Heart right ventricle (tissue), 16 donors: ENCODE results near the gene SLC1A2. TPM values are rescaled to one million over a fixed set of nuclear protein-coding genes. Genes with fewer than 3 reads are reported as not detected.

Experiments used
- ATAC-seq, 8 donors: fragments of 200-7000 bp; cut with Tn5 transposase; one replicate each; pipeline ENCODE4 v1.9.1; 2020; ENCODE audit warnings: mild to moderate bottlenecking in 8 of 8, moderate library complexity in 8 of 8, moderate number of reproducible peaks in 1 of 8
- DNase-seq, 2 donors: peaks; one replicate each; pipeline ENCODE4 v3.0.0-alpha.2; 2020
- H3K27ac ChIP-seq, 10 donors: fragments of 200-600 bp; sonication (generic) in 2 of 10; one replicate each; pipeline versions ENCODE4 v1.5.0 to v1.8.0; 2020 to 2022; ENCODE audit warnings: mild to moderate bottlenecking in 3 of 10
- H3K27me3 ChIP-seq, 7 donors: fragments of 200-600 bp; one replicate each; pipeline ENCODE4 v1.8.0; 2021 to 2022; ENCODE audit warnings: mild to moderate bottlenecking in 2 of 7
- H3K36me3 ChIP-seq, 9 donors: fragments of 200-600 bp; sonication (generic) in 1 of 9; one replicate each; pipeline versions ENCODE4 v1.5.0 to v1.8.0; 2020 to 2022; ENCODE audit warnings: mild to moderate bottlenecking in 2 of 9
- H3K4me1 ChIP-seq, 9 donors: fragments of 200-600 bp; sonication (generic) in 1 of 9; one replicate each; pipeline versions ENCODE4 v1.5.0 to v1.8.0; 2020 to 2022; ENCODE audit warnings: mild to moderate bottlenecking in 4 of 9
- H3K4me3 ChIP-seq, 10 donors: fragments of 200-600 bp; sonication (generic) in 2 of 10; one replicate each; pipeline versions ENCODE4 v1.5.0 to v1.8.0; 2020 to 2022; ENCODE audit warnings: mild to moderate bottlenecking in 7 of 10, moderate library complexity in 2 of 10
- H3K9me3 ChIP-seq, 11 donors: fragments of 200-600 bp in 10 of 11; sonication (generic) in 2 of 11; one replicate each; pipeline versions ENCODE4 v1.5.0 to v1.8.0; 2013 to 2022; ENCODE audit warnings: mild to moderate bottlenecking in 2 of 11, control low read depth in 1 of 11, moderate library complexity in 1 of 11
- WGBS, 2 donors: extraction: QIAGEN DNeasy Blood & Tissue Kit; methylation state at CpG; one replicate each; pipeline ENCODE4 v1.1.7; 2013; ENCODE audit warnings: inconsistent platforms in 1 of 2; 5-methylcytosine and 5-hydroxymethylcytosine counted together
- intact Hi-C, 10 donors: fragments of 100-400 bp; cut with DNase I; formaldehyde crosslinking; loops; one replicate each; pipeline versions ENCODE4 v1.11.1 to v1.14.2; 2022
- polyA plus RNA-seq, 2 donors: library from polyadenylated mRNA; stranded (reverse); fragments of 200-250 nt; gene quantifications; one replicate each; pipeline ENCODE4 v1.2.3, GENCODE V29; 2013
- total RNA-seq, 10 donors: library from RNA; stranded (reverse); fragmentation: NEBNext Ultra II Directional in 3 of 10; extraction: Animal tissue kit (Norgen Biotek cat#: 25700) in 3 of 10; gene quantifications; one replicate each; pipeline versions ENCODE4 v1.2.1 to v1.2.4, GENCODE V29; 2021 to 2023
- TF ChIP-seq, protein P1 (sequence below), 9 donors: fragments of 200-600 bp; sonication (generic) in 2 of 9; IDR thresholded peaks; one replicate each; pipeline versions ENCODE4 v1.5.0 to v1.8.0; 2021 to 2022; ENCODE audit warnings: antibody characterized with exemption in 9 of 9, mild to moderate bottlenecking in 5 of 9, moderate library complexity in 1 of 9
- donor health status: Arrhythmogenic right ventricular cardiomyopathy.
- donor health status: ischemic (EF 13 %, LVEDD 7.1; RV severe dilation, severe dysfunction).
- donor health status: healthy with polysubstance abuse.
- donor health status: DM: no; HTN: yes; CAD: no.
- donor health status: DM: no; HTN: no; CAD: no.
- donor health status: ischemic (EF 25% LVEDD 6.9; RV normal size, moderate dysfunction).
- donor health status: ischemic (EF 25% LVEDD 5.7; RV mildly dilated, moderate dysfunction).
- donor health status: healthy.
- donor health status: DM: yes; HTN: yes; CAD: no.
- donor health status: Ischemic cardiomyopathy.
- donor health status: ischemic (EF 35%, LVEDD 5.7; RV mildly dilated, moderate dysfunction).
- donor health status: nonischemic (EF 11% LVEDD 7.7; RV severe dilation, severe dysfunction).
- donor health status: DM: yes; HTN: yes; CAD: no.
- donor health status: PGD.
- donor health status: ischemic (EF 29% LVEDD 5.4; RV normal size, mild dysfunction).
- donor health status: nonischemic (EF 23%, LVEDD 6.1; RV moderate dilation, normal function).

SLC1A2 gene
- total and polyA plus RNA-seq, 12 donors = 0.29 to 25.8 (median 3.4) TPM

DNA sequence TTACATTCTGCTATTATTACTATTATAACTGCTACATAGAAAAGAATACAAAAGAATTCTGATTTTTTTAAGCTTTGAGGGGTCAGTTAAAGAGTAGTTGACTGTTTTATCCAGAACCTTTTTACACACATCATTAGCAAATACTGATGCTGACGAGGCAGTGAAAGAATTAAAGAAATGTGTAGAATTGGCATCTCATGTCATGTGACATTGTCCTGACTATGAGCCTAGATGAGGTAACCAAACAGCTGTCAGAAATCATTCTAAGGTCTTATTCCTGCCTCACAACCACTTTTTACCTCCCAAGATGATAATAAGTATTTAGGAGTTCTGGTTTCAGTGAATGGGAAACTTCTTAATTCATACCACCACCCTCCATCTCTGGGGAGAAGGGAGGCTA lies 121.0 kb downstream of the SLC1A2 start:
- no peak for ATAC-seq
- 91 to 93% methylated on average over 1 of the region's 1 CpG for WGBS, 2 donors

DNA sequence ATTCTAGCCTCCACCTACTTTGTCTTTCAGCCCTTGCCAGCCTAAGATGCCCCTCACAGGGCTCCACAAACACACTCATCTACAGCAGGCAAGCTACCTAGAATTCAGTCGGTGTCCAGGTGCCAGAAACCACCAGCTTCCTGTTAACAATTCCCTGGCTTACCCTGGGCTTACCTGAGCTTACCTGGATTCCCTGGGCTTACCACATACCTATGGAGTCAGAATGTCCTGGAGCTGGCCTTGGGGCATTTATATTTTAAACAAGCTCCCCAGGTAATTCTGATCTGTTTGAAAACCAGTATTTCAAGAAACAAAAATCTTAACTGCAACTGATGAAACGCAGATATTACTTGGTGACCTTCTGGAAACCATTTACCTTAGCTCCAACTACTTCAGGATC lies 123.6 kb downstream of the SLC1A2 start:
- no peak for DNase-seq
- Histone ChIP-seq H3K4me1 (no peaks in the 10 kb centered on the region), H3K9me3 (no peaks in the 10 kb centered on the region), H3K36me3 (no peaks in the 10 kb centered on the region), H3K27me3 (no peaks in the 10 kb centered on the region), H3K27ac (no peak overlapping the region), H3K4me3 (no peak overlapping the region)
- no peak for ATAC-seq
- TF ChIP-seq, protein P1, sequence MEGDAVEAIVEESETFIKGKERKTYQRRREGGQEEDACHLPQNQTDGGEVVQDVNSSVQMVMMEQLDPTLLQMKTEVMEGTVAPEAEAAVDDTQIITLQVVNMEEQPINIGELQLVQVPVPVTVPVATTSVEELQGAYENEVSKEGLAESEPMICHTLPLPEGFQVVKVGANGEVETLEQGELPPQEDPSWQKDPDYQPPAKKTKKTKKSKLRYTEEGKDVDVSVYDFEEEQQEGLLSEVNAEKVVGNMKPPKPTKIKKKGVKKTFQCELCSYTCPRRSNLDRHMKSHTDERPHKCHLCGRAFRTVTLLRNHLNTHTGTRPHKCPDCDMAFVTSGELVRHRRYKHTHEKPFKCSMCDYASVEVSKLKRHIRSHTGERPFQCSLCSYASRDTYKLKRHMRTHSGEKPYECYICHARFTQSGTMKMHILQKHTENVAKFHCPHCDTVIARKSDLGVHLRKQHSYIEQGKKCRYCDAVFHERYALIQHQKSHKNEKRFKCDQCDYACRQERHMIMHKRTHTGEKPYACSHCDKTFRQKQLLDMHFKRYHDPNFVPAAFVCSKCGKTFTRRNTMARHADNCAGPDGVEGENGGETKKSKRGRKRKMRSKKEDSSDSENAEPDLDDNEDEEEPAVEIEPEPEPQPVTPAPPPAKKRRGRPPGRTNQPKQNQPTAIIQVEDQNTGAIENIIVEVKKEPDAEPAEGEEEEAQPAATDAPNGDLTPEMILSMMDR (IDR thresholded peaks at IDR 0.05) = no peak
- intact Hi-C loops = no loop called here
- 95 to 96% methylated on average over 2 of the region's 2 CpGs for WGBS, 2 donors

More for the DNA sequence above, 121.0 kb downstream of the SLC1A2 start:
- no peak overlapping the region for H3K4me3 ChIP-seq
- peaks cover 0 to 11% (median 0%) of the 10 kb centered on the region in 9 donors for H3K4me1 ChIP-seq
- no peaks in the 10 kb centered on the region for H3K36me3 ChIP-seq
- intact Hi-C loops = no loop called here
- no peaks in the 10 kb centered on the region for H3K27me3 ChIP-seq
- TF ChIP-seq, protein P1 (IDR thresholded peaks at IDR 0.05) = no peak
- no peak for DNase-seq
- H3K27ac ChIP-seq = no peak overlapping the region
- H3K9me3 ChIP-seq = no peaks in the 10 kb centered on the region

DNA sequence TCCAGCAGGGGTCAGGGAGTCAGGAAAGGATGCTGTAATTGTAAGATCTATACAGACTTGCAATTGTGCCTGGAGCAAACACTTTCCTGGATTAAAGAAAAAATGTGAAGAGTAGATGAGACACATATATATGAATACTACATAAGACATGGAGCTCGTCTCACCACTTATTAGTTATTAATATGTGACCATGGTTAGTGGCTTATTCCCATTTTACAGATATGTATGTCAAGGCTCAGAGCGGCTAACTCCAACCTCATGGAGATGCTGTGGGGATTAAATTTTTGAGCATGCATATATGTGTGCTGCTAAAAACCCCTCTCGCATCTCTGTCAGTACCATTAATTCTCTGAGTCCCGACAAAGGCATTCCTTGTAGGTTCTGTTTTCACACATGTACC lies 125.7 kb downstream of the SLC1A2 start:
- H3K4me3 ChIP-seq = no peak overlapping the region
- TF ChIP-seq, protein P1 (IDR thresholded peaks at IDR 0.05) = no peak
- no peaks in the 10 kb centered on the region for H3K9me3 ChIP-seq
- 96 to 99% methylated on average over 4 of the region's 4 CpGs for WGBS, 2 donors
- ATAC-seq = no peak
- intact Hi-C loops = no loop called here
- no peaks in the 10 kb centered on the region for H3K36me3 ChIP-seq
- peaks cover 0 to 17% (median 0%) of the 10 kb centered on the region in 9 donors for H3K4me1 ChIP-seq
- H3K27ac ChIP-seq = no peak overlapping the region
- no peak for DNase-seq
- no peaks in the 10 kb centered on the region for H3K27me3 ChIP-seq

DNA sequence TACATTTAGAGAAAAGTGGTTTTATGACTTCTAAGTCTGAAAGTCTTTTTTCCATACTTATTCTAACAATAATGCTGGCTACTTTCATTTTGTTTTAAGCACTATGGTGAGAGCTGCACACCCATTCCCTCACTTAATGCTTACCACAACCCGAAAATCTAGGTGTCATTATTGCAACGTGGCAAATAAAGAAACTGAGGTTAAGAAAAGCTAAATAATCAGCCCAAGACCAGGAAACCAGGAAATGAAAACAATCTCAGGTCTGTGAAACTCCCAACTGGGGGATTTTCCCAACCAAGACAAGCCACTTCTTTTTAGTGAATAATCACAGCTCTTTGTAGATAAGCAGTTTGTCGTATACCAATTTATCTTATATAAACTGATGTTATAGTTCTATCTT lies 126.3 kb downstream of the SLC1A2 start:
- intact Hi-C loops = no loop called here
- 65 to 83% methylated on average over 3 of the region's 3 CpGs for WGBS, 2 donors
- TF ChIP-seq, protein P1 (IDR thresholded peaks at IDR 0.05) = no peak

More for the DNA sequence above, 126.3 kb downstream of the SLC1A2 start:
- Histone ChIP-seq H3K9me3 (no peaks in the 10 kb centered on the region), H3K4me3 (no peak overlapping the region), H3K4me1 (peaks cover 0 to 22% (median 0%) of the 10 kb centered on the region in 9 donors), H3K27me3 (no peaks in the 10 kb centered on the region), H3K27ac (no peak overlapping the region), H3K36me3 (no peaks in the 10 kb centered on the region)
- no peak for ATAC-seq
- DNase-seq = no peak
